NCI-H82 (cell line): ENCODE results near the gene SNX7.

Experiments
- DNase-seq: peaks from one replicate; lab custom pipeline; 2025; lab: John Stamatoyannopoulos, UW

The SNX7 gene

DNA sequence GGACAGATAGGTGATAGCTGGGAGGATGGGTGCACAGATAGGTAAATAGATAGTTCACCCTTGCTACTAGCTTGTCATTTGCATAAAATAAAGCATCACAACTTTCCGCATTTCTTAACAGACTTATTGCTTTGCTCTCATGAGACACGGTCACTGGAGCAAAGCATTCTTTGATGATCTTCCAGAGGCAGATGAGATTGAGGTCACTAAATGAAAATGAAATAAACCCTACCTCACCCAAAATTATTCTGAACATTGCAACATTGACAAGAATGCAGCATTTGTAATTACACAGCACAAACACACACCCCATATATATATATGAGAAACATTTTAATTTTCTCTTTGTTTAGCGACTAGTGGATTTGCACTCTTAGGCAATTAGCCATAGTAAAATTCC lies 107.6 kb downstream of the SNX7 start:
- DNase-seq: no peak

- DNase-seq: no peak
Observed at GRCh38 chr1:98781906-98782305, 120.4 kb downstream of the SNX7 start.

- peak; percentile 23 for DNase-seq
Observed at GRCh38 chr1:98783821-98784220, 122.3 kb downstream of the SNX7 start.

DNA sequence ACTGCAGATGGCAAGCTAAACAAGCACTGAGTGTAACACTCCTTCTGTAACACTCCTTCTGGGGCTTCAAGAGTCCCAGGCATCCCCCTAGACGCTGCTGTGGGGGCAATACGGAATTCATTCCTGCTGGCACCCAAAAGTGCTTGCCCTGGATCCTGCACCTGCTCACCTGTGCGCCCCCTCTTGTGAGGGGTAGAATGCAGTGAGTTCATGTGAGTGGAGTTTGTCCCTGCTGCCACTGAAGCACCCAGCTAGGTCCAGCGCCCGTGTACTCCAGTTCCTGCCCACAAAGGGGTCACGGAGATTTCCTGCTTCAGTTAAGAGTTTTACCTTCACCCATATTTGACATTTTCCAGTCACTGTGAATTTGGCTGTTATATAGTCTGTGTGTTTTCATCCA lies 130.0 kb downstream of the SNX7 start:
- DNase-seq: no peak

- peak; percentile 38 for DNase-seq
Observed at GRCh38 chr1:98792123-98792522, 130.6 kb downstream of the SNX7 start.

GRCh38 chr1:98793136-98793535 lies 131.6 kb downstream of the SNX7 start:
- no peak for DNase-seq

GRCh38 chr1:98794196-98794886 lies 132.8 kb downstream of the SNX7 start:
- peak; percentile 89 for DNase-seq

- no peak for DNase-seq
Observed at GRCh38 chr1:98796049-98796448, 134.5 kb downstream of the SNX7 start.

- no peak for DNase-seq
Observed at GRCh38 chr1:98797506-98797905, 136.0 kb downstream of the SNX7 start.
